Stimulated activated CD8-positive, alpha-beta memory T cell treated with anti-CD3 and anti-CD28 coated beads, Interleukin-12 subunit alpha, Interleukin-12 subunit beta, amount 100 ng/mL, for 1 hour (primary cell): Measurements from ENCODE around the gene TPBGL.

ENCODE experiments used
- DNase-seq: peaks from one replicate; pipeline ENCODE4 v3.0.0-alpha.2; 2020; ENCODE audit warnings: low read depth

Gene TPBGL

DNA sequence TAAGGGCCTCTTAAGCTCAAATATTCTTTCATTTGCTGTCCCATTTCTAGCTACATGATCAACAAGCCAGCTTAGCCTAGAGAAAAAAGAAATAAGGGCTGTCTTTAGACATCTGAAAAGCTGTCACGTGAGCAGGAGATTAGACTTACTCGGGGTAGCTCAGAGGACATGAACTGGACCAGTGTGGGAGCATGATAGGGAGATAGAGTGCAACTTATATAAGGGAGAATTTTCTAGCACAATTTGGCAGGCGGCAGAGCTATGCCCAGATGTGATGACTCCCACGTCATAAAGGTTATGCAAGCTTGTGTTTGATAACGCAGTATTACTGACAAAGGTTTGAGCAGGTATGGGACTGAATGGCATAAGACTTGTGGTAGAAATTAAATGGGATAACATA is 28.2 kb upstream of the TPBGL start:
- no peak for DNase-seq

DNA sequence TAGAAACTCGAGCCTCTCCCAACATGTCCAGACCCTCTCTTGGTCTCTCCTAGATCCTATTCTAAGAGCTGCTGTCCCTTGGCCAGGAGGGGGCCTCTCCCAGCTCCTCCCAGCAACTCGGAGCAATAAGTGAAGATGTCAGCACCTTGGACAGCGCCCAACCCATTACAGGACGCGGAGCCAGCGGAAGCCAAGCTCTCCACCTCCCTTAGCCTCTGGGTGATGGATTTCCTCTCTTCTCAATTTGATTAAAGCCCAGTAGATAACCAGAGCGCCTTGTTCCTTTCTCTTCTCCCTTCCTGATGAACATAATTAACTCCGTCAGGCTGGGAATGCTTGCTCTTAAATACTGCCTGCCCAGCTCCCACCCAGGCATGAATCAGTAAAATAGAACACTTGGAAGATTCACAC is 26.2 kb upstream of the TPBGL start:
- peak; percentile 56 for DNase-seq

DNA sequence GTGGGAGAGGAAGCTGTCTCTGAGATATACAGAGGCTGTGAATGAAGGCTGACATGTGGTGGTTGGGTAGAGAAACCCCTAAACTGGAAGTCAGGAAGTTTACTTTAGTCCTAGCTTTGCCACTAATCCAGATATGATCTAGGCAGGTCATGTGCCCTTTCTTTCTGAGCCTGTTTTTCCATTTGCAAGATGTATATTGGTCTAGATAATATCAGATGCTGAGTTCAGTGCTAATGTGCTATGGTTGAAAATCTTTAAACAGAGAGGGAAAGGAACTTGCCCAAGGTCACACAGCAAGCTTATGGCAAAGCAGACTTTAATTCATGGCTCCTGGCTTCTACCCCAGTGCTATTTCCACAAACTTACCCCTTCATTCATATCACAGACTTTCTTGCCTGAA is 25.7 kb upstream of the TPBGL start:
- no peak for DNase-seq

DNA sequence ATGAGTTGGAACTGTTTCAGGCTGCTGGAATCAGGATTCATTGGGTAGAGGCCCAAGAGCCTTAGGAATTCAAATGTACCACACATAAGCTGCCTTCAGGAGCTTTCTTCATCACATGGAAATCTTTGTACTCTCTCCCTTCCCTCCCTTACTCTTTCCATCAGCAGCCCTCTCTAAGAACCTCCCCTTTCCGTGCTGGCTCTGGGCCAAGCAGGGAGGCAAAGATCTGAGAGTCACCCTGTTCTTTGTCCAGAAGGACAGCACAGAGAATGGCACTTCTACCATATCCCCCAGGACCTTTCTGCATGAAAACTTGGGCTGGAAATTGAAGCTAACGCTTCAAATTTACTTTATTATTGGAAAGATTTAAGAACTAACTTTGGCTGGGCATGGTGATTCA is 20.7 kb upstream of the TPBGL start:
- DNase-seq, result no peak

DNA sequence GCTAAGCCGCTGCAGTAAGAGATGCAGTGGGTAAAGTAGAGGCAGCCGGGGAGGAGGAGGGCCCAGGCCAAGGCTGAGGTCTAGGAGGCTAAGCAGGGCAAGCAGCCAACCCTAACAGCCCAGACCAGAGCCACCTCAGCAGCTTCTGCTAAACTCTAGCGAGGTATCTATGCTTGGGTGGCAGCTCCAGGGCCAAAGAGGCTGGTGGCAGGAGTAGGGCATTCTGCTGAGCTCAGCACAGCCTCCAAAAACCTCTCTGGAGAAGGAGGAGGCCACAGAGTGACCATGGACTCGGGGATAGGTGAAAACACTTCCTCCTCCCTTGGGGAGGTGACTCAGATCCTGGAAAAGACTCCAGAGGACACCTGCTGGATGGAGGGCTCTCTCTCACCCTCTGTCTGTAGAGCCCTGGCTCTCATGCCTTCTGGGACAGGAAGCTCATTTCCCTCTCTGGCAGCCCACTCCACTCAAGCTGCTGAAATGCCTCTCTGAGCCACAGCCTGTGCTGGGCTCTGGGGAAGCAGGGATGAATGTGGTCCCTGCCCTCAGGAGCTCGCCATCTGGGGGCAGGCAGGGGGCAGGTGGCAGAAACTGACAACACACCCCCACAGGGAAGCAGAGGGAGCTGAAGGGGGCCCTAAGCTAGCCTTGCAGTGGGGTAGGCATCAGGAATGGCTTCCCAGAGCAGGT is 16.5 kb upstream of the TPBGL start:
- DNase-seq, result no peak

DNA sequence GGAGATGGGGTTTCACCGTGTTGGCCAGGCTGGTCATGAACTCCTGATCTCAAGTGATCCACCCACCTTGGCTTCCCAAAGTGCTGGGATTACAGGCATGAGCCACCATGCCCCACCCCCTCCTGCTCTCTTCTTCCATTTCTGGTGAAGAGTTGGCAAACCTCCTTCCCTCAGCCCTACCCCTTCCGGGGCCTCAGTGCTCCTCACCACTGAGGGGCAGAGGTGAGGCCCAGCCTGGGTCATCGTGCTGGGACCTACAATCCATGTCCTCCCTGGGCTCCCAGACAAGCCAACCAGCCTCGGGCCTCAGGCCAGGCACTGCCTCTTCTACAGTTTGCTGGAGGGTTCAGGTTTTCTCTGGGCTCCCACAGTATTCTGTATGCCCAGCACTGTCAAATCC is 14.8 kb upstream of the TPBGL start:
- DNase-seq, result no peak

DNA sequence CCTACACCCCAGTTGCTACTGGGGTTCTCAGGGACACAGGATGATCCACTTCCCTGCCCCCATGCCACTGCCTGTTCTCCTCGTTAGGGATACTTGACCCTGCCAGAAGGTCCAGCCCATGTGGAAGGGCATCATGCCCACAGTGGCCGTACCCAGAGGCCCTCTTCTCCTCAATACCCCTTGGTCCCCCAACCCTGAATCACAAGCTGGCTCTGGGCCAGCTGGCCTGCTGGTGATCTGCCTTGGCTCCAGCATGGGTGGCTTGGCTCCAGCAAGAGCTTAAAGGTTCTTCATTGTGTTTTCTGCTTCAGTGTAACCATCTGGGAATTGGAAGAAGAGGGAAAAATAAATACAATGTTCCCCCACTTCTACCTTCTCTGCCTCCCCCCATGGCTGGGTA is 11.1 kb upstream of the TPBGL start:
- no peak for DNase-seq

DNA sequence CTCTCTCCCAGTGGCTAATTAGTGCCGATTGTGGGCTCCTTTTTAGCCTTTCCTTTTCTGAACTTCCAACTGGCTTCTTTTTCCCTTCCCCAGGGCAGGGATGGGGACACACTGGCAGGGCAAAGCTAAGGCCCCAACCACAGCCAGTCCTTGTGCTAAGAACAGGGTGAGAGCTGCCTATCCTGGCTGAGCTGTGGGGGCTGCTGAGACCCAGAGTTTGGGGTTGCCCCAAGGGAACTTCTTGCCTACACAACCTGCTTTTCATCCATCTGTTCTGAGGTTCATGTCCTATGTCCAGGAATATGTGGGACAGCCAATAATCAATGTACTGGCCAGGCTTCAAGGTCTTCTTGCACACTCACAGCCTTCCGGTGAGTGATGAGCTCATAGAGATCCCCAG is 10.0 kb upstream of the TPBGL start:
- no peak for DNase-seq

DNA sequence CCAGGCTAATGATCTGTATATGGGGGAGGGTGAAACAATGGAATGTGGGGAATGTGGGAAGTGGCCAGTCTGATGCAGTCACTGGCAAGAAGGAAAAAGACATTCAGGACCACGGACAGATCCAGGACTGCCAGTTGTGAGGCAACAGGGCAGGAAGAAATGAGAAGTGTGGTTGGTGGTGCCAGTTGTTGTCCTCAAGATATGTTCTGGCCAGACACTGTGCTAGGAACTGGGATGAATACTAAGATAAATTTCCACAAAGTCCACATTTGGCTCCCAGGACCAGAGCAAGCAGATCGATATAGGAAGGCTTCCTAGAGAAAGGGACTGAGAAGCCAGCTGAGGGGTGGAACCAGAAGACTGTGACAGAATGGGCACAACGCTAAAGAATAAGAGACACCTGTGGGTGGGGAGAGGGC is 6.8 kb upstream of the TPBGL start:
- DNase-seq, result no peak

DNA sequence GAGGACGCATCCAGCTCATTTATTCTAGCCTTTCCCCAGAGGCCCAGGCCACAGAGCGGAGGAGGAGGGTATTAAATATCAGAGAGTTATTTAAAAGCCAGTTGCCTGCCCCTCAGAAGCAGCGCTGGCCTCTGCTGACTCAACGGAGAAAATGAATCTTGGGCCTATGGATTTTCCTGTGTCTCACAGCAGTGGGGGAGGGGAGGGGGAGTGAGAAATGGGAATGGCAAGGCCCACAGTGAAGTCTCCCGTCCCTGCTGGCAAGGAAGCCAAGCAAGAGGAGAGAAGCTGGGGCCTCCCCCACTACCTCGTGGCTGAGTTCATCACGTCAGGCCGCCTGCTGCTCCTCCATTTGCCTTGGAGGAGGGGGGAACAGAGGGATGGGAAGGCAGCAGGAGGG is 4.5 kb upstream of the TPBGL start:
- DNase-seq, result no peak

DNA sequence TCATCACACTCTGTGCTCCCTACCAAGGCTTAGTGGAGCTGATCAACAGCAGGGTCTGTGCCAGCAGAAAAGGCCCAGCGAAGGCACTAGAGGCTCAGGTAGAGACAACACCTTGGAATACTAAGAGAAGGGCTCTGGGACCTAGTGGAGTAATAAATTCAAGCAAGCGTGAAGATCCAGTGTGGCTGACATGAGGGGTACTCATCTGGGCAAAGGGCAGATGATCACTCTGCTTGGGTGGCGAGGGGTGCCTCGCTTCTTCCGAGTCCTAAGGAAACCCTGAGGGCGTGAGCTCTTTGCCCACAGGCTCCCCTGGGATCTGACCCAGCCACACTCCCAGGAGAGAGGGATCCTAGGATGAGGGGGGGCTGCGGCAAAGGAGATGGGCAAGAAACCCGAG is 3.5 kb upstream of the TPBGL start:
- no peak for DNase-seq

DNA sequence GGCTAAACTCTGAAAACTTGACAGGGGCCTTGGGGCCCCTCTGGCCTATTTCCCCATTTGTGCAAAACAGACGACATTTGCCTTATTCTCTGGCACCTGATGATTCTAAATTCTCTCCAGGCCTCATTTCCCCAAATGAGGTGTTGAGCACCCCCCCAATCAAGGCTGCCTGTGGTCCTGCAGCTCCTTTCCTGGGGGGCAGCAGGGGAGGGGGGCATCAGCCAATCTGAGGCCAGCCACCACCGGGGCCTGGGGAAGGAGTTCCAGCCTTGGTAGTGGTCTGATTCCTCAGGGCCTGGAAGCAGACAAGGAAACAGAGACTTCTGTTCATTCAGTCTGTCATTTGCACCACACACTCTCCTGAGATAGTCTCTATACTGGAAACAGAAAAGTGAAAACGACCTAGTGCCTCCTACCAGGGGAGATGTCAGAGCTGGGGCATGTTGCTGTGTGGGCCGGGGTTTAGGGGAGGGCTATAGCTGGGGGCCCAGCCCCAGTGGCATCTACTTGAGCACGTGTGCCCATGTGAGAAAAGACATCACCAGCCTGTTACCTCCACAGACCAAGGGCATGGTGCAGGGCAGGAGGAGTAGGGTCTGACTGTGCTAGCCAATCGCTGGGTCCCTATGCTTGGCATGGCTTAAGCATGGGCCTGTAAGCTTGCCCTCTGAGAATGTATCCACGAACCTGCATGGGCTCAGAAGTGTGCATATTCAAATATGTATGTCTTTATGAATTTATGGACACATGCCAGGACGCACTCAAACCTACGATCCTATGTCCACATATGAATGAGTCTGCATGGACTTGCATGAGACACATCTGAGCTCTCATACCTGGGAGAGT is 1.8 kb upstream of the TPBGL start:
- no peak for DNase-seq

DNA sequence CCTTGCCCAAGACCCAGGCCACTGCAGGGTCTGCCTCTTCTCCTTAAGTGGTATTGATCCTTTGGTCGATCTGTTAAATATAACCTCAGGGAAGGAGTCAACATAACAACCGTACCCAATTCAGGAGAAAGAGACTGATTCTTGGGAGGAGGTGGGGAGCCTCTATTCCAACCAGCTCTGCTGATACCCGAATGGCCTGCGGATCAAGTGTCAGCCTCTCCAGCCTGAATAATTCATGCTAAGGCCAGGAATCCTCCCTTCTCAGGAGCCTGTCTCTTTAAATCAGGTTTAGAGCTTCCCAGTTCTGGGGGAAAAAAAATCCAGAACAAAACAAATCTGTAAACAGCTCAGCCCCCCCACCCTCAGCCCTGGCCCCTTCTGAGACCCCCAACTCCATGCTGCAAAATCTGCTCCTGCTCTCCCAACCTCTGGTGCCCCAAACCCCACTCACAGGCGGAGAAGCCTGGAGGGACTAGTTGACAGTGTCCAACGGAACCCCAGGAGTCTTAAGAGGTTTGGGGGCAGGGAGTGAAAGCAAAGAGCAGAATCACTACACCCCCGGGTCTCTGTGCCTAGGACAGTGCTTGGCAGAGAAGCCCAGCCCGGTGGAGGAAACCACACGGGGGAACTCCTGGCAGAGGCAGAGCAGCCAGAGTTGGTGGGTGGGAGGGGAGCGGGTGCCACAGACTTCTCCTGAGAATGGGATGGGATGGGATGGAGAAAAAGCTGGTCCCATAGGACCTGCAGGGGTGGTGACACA is 863 bp upstream of the TPBGL start:
- no peak for DNase-seq

DNA sequence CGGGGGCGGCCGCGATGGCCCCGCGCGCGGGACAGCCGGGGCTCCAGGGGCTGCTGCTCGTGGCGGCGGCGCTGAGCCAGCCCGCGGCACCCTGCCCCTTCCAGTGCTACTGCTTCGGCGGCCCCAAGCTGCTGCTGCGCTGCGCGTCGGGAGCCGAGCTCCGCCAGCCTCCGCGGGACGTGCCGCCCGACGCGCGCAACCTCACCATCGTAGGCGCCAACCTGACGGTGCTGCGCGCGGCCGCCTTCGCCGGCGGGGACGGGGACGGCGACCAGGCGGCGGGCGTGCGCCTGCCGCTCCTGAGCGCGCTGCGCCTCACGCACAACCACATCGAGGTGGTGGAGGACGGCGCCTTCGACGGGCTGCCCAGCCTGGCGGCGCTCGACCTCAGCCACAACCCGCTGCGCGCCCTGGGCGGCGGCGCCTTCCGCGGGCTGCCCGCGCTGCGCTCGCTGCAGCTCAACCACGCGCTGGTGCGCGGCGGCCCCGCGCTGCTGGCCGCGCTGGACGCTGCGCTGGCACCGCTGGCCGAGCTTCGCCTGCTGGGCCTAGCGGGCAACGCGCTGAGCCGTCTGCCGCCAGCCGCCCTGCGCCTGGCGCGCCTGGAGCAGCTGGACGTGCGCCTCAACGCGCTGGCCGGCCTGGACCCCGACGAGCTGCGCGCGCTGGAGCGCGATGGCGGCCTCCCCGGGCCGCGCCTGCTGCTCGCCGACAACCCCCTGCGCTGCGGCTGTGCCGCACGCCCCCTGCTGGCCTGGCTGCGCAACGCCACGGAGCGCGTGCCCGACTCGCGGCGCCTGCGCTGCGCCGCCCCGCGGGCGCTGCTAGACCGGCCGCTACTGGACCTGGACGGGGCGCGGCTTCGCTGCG is 697 bp downstream of the TPBGL start:
- peak; percentile 69 for DNase-seq

DNA sequence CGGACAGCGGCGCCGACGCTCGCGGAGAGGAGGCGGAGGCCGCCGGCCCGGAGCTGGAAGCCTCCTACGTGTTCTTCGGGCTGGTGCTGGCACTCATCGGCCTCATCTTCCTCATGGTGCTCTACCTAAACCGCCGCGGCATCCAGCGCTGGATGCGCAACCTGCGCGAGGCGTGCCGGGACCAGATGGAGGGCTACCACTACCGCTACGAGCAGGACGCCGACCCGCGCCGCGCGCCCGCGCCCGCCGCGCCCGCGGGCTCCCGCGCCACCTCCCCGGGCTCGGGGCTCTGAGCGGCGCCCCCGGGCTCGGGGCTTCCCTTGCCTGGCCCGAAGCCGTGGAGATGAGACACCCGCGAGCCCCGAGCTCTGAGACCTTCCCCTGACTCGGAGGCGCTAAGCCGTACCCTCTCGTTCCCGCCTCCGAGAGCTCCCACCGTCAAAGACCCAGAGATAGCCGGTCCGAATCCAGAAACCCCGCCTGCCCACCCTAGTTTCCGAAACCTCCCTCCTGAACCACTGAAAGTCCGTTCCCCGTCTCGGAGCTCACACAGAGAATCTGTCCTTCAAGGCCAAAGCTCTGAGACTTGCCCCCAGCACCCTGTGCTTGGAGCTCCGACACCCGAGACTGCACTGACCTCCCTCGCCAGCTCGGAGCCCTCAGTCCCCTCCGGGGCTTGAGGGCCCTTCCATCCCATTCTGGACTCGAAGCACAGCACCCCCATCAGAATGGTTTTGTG is 1.5 kb downstream of the TPBGL start:
- no peak for DNase-seq

DNA sequence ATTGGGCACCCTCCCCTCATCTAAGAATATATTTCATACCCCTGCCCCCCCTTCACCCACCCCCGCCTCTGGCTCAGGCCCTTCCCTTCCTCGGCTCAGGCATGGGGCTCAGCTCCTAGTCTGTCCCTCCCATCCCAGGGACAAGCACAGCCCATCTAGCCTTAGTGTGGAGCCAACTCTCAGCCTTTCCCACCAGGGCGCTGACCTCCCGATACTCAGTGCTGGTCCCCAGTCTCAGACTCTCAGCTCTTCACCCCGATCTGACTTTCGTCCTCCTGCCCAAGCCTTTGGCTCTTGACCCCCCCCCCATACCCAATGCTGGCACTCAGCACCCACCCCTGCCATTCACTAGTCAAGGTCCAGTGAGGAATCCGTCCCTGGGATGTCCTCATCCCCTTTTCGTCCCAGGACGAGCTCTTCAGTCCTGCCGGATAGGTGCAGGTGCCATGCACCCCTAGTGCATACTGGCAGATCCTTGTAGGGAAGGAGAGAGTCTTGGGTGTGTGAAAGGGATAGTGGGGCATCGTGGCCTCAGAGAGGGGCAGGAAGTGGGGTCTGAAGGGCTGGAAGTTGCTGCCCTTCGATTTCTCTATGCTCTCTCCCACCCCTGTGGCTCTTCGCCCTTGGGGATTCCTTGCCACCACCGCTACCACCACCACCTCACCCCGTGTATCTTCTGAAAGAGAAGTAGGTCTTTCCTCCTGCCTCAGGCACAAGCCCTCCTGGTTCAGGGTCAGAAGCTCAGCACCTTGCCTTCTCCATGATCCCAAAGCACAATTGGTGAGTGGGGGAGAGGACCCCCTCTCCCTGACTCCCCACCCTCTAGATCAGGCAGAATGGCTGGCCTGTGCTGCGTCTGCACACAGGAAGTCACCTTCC is 2.4 kb downstream of the TPBGL start:
- no peak for DNase-seq

DNA sequence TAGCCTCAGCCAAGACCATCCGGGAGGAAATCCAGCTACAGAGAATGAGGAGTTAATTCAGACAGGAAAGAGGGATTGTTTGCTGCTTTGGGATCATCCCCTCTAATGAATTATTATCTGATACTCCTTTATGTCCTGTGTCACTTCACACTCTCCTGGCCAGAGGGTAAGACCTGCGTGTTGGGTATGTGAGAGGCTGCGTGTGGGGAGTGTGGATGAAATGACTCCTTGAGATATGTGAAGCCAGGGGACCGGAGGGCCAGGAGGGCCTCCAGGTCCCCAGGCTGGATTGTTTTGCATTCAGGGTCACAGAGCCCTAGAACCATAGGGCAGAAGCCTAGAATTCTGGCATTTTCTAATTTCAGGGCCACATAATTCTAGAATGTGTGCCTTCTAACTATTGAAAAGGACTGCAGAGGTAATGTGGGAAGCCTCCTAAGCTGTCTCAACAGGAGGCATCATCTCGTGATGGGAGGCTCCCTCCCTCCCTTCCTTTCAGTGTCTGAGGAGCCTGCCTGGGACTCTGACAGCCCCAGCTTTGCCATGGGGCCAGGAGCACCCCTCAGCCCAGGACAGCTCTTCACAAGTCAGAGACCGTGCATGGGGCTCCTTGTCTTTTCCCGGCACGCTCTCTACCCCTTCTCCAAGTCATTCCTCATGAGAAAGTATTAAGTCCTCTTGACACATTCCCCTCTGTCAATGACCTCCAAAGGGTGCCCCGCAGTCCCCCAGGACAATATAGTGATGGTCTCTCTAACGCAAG is 3.7 kb downstream of the TPBGL start:
- no peak for DNase-seq

DNA sequence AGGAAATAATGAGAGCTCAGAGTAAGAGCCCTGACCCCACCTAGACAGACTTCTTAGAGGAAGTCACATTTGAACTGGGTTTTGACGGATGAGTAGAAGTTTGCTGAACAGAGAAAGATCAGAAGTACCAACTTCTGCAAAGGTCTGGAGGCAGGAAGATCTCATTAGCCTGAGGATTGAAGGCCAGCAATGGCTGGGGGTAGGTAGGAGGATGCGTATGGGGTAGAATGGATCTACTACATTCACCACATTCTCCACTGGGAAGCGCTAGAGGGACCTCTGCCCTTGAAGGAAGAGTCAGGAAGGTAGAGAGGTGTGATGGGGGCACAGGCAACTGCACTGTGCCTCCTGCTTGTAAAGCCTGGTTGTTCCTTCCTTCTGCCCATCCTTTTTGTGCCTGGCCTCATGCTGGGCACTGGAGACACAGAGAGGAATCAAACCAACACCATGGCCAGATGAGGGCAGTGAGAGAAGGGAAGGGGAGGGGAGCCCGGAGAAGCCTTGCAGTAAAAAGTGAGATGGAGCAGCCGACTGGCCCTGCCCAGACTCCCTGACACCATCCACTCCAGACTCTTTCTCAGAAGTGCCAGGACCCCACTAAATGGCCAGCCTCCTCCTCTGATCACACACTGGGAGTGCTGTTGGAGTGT is 4.9 kb downstream of the TPBGL start:
- no peak for DNase-seq
